ENCODE measurements around the gene FN3K.

The FN3K gene

DNA sequence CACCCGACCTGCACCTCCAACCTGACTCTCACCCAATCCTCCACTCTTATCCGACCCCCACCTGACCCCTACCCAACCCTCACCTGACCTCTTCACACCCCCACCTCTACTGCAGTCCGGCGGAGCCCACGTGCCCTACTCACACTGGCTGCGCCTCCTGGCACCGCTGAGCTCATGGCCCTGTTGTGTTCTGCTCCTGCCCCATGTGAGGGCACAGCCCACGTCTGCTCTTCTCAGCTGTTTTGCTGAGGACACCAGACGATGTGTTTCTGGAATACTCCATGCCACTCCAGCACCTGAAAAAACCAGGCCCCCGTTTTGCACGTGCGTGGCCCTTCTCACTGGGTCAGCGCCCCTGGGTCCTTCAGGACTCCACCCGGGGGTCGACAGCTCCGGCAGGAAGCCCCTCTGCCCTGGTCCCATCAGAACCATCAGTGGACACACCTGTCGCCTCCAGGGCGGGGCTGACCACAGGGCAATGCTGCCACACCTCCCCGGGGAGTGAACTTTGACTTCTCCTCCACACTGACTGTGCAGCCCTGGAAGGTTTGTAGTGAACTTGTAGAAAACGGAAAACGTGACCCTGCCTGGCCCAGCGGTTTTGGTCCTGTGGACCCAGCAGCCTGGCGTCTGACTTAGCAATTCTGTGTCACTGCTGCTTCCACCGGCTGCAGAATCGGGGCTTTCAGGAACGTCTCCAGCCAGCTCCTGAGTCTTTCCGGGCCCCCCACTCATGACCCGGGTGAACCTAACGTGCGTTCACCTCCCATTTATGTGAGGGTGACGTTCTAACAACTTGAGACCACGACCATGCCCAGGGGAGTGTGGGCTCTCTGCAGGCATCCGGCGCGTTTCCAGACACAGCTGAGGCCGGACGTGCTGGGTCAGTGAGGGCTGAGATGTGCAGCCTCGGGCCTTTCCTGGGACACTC is 31.2 kb upstream of the FN3K start:
- no peak for DNase-seq (ENCODE audit: low spot score)

DNA sequence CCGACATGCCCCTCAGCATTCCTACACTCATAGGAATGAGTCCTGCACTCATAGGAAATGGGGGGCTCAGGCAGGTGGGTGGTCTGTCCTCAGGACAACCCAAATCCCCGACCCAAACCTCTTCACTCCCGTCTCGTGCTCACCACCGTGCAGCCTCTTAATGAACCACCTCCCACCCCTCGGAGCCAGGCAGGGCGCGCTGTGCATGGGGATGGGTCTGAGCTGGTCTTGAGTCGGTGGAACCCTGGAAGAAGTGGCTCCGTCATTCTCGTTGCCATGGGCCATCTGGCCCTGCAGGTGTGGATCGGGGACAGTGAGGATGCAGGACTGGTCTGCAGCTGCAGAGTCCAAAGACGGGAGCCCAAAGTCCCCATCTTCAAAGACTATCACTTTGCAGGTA is 30.5 kb upstream of the FN3K start:
- DNase-seq (ENCODE audit: low spot score), result no peak

DNA sequence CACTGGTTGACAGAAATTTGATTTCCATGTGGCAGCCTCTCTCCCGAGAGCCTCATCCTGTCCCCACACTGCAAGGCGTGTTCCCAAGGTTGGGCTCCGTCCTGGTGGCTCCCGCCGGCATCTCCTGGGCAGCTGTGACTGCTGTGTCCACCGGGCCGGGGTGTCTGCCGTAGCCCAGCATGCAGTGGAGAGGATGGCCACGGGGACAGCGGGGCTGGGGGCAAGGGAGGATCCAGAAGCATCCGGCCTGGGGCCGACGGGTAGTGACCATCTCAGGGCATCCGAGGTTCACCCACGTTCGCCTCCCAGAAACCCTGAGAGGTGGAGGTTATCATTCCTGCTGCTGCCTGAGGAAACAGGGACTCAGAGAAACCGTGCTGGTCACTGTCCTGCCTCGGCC is 29.7 kb upstream of the FN3K start:
- no peak for DNase-seq (ENCODE audit: low spot score)

DNA sequence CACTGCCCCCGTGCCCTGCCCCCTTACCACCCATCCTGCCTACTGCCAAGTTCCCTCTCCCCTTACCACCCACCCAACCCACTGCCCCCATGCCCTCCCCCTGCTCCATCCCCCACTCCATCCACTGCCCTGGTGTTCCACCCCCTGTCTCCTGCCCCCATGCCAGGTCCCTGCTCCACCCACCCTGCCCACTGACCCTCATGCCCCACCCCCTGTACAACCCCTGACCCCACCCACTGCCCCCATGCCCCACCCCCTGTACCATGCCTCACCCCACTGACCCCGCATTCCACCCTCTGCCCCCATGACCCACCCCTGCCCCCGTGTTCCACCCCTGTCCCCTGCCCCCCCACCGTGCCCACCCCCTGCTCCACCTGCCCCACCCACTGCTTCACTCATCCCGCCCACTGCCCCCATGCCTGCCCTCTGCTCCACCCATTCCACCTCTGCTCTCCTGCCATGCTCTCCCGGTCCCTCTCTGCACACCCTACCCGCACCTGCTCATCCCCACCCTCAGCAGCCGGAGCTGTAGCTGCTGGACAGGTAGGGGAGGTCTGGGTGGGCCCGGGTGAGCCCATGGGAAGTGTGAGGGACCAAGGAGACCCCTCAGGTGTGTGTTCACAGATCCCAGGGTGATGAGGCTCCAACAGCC is 26.3 kb upstream of the FN3K start:
- DNase-seq (ENCODE audit: low spot score), result no peak

DNA sequence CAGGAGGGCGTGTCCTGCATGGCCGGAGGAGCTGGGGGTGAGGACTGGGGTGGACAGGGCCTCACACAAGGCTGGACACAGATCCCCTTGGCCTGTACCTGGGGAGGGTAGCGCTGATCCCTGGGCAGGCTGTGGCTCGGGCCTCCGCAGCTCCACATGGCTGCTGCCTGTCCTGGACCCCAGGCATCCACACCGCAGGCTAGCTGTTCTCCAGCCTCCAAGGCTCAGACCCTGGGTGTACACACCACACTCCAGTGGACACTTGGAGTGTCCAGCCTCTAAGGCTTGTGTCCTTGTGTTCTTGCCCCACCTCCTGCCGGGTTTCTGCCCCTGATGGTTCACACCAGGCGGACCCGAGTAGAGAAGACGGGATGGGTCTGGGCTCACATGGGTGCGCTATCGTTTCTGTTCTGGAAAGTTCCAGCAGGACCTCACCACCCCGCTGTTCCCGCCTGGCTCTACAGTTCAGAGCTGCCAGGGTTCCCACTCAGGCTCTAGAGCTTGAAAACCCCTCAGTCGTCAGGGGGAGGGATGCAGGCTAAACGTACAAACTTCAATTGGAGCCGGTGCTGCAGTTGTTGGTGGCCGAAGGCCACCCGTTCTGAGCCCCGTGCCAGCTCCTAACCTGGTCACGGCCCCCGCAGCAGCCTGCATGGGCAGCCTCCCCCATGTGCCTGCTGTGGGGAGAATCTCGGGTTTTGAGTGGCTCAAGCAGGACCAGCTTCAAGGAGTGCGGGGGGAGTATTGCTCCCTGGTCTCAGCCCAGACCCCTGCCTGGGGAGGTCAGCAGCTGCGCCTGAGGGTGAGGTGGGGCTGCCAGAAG is 25.5 kb upstream of the FN3K start:
- DNase-seq (ENCODE audit: low spot score), result no peak

DNA sequence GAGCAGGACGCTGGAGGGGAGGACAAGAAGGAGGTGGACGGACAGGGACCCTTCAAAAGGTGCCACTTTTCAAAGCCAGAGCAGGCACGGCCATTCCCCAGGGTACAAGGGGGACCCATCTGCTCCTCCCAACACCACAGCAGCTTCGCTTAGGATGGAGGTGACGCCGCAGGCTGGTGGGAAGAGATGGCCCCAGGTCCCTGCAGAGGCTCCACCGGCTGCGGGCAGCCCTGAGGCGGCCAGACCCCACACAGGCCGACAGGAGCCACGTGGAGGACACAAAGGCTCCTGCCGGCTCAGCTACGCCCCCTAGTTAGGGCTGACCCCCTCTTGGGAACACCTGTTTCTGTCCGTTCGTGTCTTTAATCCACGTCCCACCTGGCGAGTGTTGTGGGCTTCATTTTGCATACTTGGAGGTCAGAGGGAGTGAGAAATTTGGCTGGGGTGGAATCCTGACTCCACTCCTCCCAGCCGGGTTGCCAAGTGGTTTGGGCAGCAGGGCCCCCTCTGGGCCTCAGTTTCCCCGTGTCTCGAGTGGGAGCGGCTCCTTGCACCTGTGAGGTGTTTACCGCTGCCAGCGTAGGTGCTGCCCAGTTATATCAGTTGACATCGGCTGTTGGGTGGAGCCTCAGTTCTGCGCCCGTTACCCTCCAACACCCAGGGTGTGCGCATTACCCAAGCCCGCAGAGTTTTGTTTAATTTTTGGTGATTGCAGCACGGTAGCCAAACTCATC is 24.7 kb upstream of the FN3K start:
- no peak for DNase-seq (ENCODE audit: low spot score)

DNA sequence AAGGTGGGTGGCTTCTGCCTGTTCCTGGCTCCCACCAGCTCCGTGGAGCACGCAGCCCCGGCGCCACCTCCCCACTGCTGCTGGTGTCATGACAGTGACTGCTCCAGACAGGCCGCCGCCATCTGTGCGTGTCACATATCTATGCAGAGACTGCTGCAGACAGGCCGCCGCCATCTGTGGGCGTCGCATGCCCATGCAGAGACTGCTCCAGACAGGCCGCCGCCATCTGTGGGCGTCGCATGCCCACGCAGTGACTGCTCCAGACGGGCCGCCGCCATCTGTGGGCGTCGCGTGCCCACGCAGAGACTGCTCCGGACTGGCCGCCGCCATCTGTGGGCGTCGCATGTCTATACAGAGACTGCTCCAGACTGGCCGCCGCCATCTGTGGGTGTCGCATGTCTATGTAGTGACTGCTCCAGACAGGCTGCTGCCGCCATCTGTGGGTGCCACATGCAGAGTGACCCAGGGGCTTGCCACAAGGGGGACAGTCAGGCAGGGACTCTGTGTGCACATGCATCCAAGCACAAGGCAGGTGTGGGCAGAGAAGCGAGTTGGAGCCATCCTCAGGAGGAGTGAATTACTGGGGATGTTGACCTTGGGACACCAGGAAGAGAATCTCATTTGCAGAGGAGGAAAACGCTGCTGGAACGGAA is 22.2 kb upstream of the FN3K start:
- no peak for DNase-seq (ENCODE audit: low spot score)

DNA sequence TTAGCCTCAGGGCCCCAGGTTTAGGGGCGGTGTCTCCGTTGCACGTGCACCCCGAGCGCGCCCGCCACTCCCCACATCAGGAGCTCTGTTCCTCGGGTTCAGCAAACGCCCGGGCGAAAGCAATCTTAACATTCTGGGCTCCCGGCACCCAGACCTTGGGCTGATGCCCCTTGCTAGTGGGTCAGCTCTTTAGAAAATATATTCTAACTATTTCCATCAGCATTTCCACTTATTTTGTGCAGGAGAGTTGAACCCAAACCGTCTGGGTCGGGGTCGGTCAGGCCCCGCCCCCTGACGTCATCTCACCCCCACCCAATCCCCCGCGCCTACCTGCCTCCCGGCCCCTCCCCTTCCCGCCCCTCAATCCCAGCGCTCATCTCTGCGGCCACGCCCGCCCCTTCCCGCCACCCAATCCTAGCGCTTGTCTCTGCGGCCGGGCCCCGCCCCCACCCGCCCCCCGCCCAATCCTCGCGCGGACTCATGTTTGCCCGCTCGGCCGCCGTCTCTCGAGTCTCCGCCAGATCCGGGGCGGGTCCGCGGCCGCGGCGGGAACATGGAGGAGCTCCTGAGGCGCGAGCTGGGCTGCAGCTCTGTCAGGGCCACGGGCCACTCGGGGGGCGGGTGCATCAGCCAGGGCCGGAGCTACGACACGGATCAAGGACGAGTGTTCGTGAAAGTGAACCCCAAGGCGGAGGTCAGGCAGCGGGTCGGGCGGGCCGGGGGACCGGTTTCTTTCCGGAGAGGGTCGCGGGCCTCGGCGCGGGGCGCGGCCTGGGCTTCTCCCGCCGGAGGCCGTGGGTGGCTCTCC is 19.0 kb upstream of the FN3K start, which contains the start of gene FN3KRP:
TSS of gene FN3KRP (plus strand) at position 504 of the 808 bp plus-strand sequence. CDS start at position 554, 50 bp downstream.
- peak; percentile 94 for DNase-seq (ENCODE audit: low spot score)

DNA sequence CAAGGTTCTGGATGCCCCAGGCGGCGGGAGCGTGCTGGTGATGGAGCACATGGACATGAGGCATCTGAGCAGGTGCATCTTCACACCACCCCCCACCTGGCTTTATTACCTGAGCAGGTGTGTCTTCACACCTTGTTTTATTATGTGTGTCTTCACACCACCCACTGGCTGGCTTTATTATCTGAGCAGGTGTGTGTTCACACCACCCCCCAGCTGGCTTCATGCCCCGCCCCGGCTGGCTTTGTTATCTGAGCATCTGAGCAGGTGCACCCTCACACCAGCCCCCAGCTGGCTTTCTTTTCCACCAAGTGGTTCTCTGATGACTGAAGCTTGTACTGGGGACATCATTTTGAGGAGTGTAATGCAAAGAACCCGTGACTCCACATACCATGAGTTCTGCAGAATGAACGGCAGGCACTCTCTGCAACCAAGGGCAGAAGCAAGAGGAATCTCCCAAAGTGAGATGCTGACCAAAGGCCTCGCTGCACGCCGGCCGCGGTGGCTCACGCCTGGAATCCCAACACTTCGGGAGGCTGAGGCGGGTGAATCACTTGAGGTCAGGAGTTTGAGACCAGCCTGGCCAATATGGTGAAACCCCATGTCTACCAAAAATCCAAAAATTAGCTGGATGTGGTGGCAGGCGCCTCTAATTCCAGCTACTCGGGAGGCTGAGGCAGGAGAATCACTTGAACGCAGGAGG is 16.3 kb upstream of the FN3K start:
- no peak for DNase-seq (ENCODE audit: low spot score)

DNA sequence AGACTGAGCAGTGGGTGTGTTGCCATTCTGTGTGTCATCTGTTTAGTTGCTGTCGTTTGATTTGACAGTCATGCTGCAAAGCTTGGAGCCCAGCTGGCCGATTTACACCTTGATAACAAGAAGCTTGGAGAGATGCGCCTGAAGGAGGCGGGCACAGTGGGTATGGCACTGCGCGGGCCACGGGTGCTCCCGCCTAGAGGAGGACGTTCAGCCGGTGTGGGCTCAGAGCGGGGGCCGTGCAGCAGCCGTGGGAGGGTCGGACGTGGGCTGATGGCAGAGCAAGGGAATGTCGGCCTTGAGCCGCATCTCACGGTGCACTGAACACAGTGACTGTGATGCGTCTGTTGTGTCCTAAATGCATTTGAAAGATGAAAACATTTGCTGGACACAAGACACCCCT is 15.2 kb upstream of the FN3K start:
- DNase-seq (ENCODE audit: low spot score), result no peak

DNA sequence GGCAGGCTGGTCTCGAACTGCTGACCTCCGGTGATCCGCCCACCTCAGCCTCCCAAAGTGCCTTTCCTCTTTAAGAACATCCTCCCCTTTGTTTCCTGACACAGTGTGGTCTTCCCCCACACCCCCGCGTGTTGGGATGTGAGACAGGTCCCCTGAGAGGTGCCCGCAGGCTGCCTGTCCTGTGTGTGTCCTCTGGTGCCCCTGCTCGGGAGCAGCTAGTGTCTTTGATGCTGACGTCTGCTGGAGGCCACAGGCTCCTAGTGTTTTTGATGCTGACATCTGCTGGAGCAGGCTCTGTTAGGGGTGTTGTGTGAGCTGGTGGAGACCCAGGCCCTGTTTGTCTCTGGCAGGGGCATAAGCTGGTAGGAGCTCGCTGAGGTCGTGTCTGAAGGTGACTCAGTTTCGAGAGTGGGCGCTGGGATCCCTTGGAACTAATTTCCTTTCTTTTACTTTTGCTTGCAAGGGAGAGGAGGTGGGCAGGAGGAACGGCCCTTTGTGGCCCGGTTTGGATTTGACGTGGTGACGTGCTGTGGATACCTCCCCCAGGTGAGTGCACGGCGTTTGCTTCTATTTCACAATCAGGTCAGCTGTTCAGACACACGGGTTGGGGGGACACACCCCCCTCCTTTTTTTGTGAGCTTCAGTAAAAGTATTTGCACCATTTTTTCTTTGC is 12.9 kb upstream of the FN3K start:
- DNase-seq (ENCODE audit: low spot score), result no peak

DNA sequence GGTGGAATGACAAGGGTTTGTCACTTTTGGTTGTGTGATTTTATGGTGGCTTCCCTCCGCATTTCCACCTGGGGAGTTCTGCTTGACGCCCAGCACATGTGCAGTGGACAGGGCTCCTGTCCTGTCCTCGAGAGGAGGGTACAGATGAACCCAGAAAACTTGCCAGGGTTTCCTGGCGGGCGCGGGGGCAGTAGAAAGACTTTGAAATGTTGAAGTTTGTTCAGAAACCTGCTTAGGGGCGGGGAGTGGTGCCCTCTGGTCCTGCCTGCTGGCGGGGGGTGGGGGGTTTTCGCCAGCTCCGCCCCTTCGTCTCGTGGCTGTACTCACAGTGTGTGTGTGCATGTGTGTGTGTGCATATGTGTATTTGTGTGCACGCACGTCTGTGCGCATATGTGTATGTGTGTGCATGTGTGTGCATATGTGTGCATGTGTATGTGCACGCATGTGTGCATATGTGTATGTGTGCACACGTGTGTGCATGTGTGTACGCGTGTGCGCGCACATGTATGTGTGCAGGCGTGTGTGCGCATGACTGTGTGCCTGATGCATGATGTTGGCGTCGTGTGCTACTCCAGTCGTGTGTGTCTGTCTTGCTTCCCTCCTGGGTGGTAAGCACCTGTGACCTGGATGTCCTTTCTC is 12.1 kb upstream of the FN3K start:
- DNase-seq (ENCODE audit: low spot score), result no peak

DNA sequence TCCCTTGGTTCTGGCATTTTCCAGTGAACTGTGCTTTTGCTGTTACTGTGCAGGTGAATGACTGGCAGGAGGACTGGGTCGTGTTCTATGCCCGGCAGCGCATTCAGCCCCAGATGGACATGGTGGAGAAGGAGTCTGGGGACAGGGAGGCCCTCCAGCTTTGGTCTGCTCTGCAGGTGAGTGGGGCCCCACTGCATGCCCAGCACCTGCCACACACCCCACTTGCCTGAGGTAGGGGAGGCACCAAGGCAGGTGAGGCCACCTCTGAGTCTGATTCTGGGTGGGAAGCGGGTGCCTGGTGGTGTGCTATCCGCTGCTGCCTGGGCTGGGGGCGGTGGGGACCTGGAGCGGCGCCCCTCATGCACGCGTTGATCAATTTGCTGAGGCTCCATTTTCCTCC is 9.0 kb upstream of the FN3K start:
- no peak for DNase-seq (ENCODE audit: low spot score)

DNA sequence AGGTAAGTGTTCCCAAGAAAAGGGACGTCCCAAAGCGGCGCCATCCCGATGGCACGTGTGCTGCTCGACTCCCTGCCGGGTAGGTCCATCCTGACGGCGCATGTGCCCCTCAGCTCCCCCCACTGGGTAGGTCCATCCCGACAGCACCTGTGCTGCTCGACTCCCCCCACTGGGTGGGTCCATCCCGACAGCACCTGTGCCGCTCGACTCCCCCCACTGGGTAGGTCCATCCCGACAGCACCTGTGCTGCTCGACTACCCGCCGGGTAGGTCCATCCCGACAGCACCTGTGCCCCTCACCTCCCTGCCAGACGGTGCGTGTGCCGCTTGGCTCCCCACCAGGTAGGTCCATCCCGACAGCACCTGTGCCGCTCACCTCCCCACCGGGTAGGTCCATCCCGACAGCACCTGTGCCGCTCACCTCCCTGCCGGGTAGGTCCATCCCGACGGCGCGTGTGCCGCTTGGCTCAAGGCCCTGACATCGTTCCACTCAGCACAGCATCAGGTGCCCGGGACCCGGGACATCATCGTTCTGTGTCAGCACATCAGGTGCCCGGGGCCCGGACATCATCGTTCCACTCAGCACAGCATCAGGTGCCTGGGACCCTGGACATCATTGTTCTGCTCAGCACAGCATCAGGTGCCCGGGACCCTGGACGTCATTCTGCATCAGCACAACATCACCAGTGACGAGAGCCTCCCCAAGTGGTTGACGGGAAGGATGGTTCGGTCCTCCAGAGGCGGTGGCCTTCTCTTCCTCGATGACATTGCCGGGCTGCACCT is 5.7 kb upstream of the FN3K start:
- no peak for DNase-seq (ENCODE audit: low spot score)

DNA sequence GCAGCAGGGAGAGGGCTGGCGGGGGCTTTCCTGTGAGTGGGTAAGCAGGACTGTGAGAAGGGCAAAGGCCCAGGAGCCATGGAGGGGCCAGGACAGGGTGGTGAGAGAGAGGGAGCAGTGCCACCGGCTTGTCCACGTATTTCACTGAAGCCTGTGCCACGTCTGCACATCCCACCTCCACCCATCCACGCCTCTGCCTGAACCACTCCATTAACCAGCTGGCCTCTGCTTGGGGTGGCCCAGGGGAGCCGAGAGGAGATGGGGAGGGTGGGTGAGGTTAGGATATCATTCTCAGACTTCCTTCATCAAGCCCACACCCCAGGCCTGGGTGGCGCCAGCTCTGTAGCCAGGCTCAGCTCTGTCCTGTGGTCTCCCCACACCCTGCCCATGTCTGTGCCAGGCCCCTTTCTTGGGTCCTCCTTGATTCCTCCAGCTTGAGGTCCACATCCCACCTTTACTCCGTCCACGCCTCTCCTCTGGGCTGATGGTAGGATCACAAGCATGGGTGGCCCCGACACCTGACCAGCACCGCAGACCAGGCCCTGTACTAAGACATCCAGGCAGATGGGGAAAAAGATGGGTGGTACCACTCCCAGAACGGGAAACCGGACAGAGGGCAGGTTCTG is 3.2 kb upstream of the FN3K start:
- DNase-seq (ENCODE audit: low spot score), result no peak

DNA sequence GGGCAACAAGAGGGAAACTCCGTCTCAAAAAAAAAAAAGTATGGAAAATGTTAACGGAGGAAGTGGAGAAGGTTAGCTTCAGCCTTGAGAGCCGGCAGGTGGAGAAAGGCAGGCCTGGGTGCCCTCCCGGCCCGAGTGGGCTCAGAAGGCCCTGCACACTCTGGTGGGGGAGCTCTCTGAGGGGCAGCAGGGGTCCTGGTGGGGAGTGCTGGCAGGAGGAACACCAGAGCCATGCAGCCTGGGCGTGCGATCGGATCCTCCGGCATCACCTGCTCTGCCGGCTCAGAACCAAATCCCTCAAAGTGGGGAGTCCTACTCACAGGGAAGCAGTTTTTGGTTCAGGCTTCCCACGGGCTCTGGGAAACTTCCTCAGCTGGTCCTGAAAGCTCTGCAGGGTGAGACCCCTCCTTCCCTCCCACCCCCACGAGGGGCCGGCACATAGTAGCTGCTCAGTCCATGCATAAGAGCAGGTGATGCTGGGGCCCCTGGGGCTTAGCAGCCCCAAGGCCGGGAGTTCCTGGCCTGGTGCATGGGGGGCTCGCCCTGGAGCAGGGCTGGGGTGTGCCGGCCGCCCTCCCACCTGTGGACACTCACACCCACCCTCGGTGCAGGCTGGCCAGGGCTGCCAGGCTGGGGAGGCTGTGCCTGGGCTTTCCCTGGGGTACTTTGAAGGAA is 1.2 kb downstream of the FN3K start:
- no peak for DNase-seq (ENCODE audit: low spot score)

All from RKO (cell line).